Smooth muscle cell of the umbilical artery (primary cell): ENCODE results near the gene ZBTB44. TPM values are rescaled to one million over a fixed set of nuclear protein-coding genes. Genes with fewer than 3 reads are reported as not detected.

Experiments
- total RNA-seq: library from RNA; depleted of rRNA; stranded (reverse); fragments of >200 nt; gene quantifications from 2 replicates; pipeline ENCODE4 v1.2.3, GENCODE V29; 2014

Gene ZBTB44, protein sequence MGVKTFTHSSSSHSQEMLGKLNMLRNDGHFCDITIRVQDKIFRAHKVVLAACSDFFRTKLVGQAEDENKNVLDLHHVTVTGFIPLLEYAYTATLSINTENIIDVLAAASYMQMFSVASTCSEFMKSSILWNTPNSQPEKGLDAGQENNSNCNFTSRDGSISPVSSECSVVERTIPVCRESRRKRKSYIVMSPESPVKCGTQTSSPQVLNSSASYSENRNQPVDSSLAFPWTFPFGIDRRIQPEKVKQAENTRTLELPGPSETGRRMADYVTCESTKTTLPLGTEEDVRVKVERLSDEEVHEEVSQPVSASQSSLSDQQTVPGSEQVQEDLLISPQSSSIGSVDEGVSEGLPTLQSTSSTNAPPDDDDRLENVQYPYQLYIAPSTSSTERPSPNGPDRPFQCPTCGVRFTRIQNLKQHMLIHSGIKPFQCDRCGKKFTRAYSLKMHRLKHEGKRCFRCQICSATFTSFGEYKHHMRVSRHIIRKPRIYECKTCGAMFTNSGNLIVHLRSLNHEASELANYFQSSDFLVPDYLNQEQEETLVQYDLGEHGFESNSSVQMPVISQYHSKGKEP
- total RNA-seq, result 20.3 and 20.5 TPM in 2 replicates

GRCh38 chr11:130314750-130315285 is at the start of gene ZBTB44:
Gene ZBTB44, minus strand, starts transcription at chr11:130314917. Its CDS starts 53,044 bp downstream, at chr11:130261873.

Other genes starting within 250 kb of the ZBTB44 start
- gene APLP2, start 245.0 kb downstream of the ZBTB44 start, total RNA-seq, result 407 and 433 TPM in 2 replicates
- gene ST14, start 155.1 kb downstream of the ZBTB44 start, total RNA-seq, result not detected in 2 replicates
- gene ADAMTS8, start 113.7 kb upstream of the ZBTB44 start, total RNA-seq, result not detected in 2 replicates
- gene ADAMTS15, start 133.7 kb upstream of the ZBTB44 start, total RNA-seq, result 1.8 and 4.9 TPM in 2 replicates